Adipose tissue (tissue), 3 donors: ENCODE data around the gene NCSTN. TPM values are rescaled to one million over a fixed set of nuclear protein-coding genes. Genes with fewer than 3 reads are reported as not detected.
"Not testable (repeated sequence)": the region's sequence is repeated elsewhere in the genome, so short reads cannot be mapped to it uniquely, and the experiment has no call there.

Experiments
- H3K27ac ChIP-seq: one replicate; pipeline ENCODE4 v1.5.1; 2013; ENCODE audit warnings: low read depth, low read length
- WGBS, 3 donors: extraction: QIAGEN DNeasy Blood & Tissue Kit; methylation state at CpG; one replicate each; pipeline ENCODE4 v1.1.7; 2013; 5-methylcytosine and 5-hydroxymethylcytosine counted together
- polyA plus RNA-seq, 3 donors: library from polyadenylated mRNA; stranded (reverse); fragments of 200-250 nt; gene quantifications; one replicate each; pipeline ENCODE4 v1.2.3, GENCODE V29; 2013
- donor health status: healthy with polysubstance abuse.
- donor health status: Bipolar disorder and iron deficiency.
- donor health status: healthy.

NCSTN gene
- polyA plus RNA-seq, 3 donors = 31.7 to 63.2 (median 45.5) TPM

DNA sequence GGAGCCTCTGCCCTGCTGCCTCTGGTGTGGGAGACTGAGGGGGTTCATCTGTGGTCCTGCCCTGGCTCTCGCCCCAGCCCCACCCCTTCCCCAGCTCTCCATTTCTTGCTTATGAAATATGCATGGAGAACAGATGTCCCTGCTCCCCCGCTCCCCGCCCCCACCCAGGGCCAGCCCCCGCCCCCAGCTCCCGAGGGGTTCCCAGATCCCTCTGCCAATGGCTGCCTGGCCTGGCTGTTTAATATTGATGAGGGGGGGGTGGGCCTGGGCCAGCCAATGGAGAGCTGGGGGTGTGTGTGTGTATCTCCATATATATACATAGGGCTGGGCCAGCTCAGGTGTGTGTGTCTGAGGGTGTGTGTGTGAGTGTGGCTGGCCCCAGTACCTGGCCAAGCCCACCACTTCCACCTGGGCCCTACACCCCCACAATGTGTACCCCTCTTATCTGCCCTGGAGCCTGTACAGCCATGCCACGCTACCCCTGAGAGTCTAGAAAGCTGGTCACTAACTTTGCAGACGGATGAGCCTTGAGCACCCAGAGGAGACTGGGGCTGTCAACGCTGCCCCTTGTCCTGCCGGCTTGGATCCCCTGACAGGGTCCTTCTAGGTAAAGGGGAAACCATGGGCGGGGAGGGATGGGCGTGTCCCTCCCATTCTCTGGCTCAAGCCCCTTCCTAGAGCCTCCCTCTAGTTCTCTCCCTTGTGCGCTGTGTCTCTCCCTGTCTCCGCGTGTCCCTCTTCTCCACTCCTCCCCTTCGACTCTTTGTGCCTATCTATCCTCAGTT, 23.7 kb downstream of the NCSTN start, which contains the start of gene NHLH1:
Gene NHLH1, plus strand, starts transcription at position 341 of the 785 bp plus-strand sequence. CDS start 3,661 bp downstream, outside the sequence.
- H3K27ac ChIP-seq = no peak within 1 kb of the TSS
- WGBS, 3 donors = 65 to 69% (median 65%) methylated on average over 12 to 15 of the region's 15 CpGs

GRCh38 chr1:160367516-160367900, 24.3 kb downstream of the NCSTN start:
- 30 to 53% (median 40%) methylated on average over 4 of the region's 4 CpGs for whole genome bisulfite sequencing, 3 donors
- H3K27ac ChIP-seq = no peak overlapping the region

- WGBS, 3 donors = 79 to 85% (median 84%) methylated on average over 4 of the region's 4 CpGs
- H3K27ac ChIP-seq = no peak overlapping the region
Measured at GRCh38 chr1:160367934-160368923, 25.0 kb downstream of the NCSTN start.

GRCh38 chr1:160369087-160369486, 25.9 kb downstream of the NCSTN start:
- 76 to 80% (median 77%) methylated on average over 1 of the region's 1 CpG for WGBS, 3 donors
- no peak overlapping the region for H3K27ac ChIP-seq

DNA sequence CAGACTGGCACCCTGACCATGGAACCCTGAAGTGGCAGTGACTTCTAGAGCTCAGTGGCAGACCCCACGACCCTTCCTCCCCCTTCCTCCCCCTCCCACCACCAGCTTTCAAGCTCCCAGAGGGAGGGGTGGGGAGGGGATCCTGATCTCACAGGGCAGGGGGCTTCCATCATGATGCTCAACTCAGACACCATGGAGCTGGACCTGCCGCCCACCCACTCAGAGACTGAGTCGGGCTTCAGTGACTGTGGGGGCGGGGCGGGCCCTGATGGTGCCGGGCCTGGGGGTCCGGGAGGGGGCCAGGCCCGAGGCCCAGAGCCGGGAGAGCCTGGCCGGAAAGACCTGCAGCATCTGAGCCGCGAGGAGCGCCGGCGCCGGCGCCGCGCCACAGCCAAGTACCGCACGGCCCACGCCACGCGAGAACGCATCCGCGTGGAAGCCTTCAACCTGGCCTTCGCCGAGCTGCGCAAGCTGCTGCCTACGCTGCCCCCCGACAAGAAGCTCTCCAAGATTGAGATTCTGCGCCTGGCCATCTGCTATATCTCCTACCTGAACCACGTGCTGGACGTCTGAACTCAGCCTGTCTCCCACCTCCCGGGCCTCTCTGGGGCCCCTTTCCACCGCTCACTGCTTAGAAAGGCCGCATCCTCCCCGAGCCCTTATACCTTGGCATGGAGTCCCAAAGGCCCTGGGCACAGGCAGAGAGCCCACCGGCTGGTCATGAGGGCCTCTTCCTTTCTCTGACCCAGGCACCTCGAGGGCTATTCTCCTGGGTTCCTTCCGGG, 27.6 kb downstream of the NCSTN start:
- WGBS, 3 donors = 72 to 78% (median 76%) methylated on average over 38 to 42 of the region's 42 CpGs
- H3K27ac ChIP-seq = no peak overlapping the region

DNA sequence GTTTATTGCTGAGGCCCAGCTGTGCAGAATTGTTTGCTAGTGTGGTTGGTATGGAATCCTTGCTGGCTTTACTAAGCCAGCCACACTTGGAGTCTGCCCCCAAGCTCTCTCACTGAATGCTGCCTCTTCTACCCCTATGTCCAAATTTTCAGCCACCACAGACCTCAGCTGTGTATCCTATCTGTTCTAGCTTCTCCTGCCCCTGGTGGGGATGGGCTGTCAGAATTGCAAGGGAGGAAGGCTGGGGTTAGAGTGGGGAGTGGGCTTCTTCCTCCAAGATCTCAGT, 28.1 kb downstream of the NCSTN start:
- no peak overlapping the region for H3K27ac ChIP-seq

DNA sequence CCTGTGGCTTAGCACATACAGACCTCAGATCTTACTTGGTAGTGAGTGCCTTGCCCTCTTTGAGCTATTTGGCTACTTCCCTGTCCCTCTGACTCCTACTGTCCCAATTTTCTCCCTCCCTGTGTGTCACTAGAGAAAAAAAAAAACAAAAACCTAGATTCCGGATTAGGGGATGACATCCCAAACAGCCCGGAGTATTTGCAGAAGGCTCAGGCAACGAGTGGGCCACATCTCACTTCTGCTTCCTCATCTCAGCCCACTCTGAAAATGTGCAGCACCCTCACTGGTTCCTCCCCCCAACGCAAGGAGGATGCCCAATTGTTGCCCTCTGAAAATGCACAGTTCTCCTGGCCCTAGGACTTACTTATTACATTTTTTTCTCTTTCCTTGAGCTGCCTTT, 28.6 kb downstream of the NCSTN start:
- WGBS, 3 donors = 65 to 91% (median 74%) methylated on average over 4 of the region's 4 CpGs
- no peak overlapping the region for H3K27ac ChIP-seq

DNA sequence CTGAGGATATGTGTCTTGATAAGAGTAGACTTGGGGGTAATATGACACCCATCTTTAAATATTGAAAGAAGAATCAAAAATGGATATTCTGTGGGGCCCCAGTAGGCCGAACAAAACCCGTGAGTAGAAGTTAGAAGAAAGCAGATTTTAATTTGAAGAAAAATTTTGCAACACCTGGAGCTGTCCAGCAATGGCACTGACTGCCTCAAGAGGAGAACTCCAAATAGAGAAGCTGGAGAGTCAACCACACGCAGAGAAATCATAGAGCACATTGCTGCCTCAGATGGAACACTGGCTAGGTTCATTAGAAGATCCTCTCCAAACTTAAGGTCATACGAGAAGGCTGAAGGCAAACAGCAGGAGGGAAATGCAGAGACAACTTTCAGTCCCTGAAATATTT, 30.5 kb downstream of the NCSTN start:
- no peak overlapping the region for H3K27ac ChIP-seq
- WGBS, 3 donors = 70 to 84% (median 76%) methylated on average over 4 of the region's 4 CpGs

DNA sequence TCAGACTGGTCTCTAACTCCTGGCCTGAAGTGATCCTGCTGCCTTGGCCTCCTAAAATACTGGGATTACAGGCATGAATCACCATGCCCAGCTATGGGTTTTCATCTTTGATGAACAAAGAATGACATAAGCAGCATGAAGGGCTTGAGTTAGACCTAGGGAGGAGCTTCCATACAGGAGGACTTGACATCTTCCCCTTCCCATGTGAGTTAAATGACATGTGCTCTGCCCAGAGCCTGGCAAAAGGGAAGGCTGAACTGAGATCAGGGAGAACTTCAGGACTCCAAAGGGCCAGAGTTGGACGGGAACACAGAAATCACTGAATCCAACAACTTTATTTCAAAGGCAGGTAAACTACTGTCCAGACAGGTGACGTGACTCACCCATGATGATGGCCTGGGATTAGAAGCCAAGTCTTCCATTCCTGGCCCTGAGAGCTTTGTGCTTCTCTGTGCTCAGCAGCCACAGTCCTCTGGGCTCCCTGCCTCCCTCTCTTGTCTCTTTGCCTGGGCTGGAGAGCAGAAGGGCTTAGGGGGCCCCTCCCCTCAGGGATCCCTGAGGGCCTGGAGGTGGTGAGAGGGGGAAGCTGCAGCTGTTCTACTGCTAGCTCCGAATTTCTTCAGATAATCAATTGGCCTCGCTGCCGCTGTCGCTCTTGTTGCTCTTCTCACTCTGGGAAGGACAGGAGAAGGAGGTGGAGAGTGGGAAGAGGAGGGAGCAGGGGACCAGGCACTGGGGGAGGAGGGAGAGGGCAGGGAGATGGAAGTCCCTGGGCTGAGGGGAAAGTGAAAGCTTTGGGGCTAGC, 31.3 kb downstream of the NCSTN start:
- no peak overlapping the region for H3K27ac ChIP-seq
- 41 to 66% (median 54%) methylated on average over 6 of the region's 6 CpGs for WGBS, 3 donors

DNA sequence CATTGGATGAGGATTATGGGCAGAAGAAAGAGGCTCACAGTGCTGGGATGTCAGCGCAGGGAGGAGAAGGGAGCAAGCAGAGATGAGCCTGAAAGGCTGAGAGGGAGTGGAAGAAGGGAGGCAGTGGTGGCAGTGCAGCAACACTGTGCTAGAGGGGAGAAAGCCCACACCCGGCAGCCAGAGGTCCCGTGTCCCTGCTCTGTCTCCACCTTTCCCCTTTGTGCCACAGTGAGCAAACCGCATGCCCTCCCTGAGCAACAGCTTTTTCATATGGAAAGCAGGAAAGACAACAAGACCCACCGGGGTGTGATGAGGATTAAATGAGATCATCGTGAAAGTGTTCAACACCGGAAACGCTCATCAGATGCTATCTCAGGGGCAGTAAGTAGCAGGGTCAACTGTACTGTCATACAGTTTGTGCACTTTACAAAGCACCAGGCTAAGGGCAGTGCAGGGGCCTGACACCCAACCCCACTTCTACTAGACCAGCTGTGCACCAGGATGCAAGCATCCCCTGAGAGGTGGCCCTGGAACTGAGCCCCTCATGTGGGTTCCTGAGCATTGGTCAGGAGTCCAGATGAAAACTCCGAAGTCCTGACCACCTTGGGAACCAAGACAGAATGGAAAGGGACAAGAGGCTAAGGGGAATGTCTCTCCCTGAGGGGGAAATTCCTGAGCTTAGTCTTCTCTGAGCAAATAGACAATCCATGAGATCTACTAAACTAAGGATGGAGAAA, 32.8 kb downstream of the NCSTN start:
- 10 to 39% (median 20%) methylated on average over 9 of the region's 9 CpGs for WGBS, 3 donors
- H3K27ac ChIP-seq = peak overlapping the region; percentile 81

DNA sequence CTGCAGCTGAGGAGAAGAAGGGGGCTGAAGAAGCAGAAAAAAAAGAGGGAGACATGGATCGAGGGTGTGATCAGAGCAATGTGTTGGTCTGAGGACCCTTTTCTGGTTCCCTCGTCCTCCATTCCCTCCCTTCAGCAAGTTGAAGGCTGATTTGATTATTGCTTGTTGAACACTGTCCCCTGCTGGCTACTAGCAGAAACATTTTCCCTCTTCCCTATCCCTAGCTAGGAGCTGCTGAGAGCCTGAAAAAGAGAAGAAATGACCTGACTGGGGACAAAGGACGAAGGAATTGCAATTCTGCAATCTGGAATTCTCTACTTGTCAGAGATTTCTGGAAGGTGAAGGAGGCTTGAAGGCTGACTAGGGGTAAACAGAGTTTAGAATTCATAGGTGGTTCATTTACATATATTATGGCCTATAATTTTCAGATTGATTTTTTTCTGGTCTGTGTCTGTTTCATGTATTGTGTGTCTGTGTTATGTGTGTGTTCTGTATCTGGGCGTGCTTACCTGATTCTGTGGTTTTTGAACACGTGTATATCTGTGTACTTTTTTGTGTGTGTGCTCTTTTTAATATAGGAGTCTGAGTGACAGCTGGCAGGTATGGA, 33.4 kb downstream of the NCSTN start:
- no peak overlapping the region for H3K27ac ChIP-seq
- WGBS, 3 donors = 12 to 19% (median 14%) methylated on average over 5 of the region's 5 CpGs

DNA sequence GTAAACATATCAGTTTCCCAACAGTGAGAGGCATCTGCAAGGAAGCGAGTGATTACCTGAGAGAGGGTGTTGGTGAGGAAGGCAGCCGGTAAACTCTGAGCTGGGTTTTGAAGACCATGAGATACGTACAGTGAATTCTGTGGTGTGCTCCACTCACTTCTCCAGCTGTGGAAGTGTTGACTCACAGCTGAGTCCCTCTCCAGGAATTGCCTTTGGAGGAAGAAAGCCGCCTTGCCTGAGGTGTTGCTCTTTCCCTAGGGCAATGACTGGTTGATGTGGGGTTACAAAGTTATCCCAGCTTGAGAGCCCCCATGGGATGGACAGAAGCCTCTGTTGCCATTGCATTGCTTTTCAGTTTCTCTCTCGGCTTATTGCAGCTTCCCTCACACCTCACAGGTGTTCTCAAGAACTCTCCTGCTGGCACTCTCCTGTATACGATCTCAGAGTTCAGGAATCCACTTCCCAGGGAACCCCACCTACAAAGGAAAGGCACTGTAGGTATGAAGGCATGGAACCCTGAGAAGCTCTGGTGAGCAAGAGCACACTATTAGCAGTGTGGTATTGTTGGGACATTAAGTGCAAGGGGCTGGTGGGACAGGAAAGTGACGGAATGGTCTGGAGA, 34.5 kb downstream of the NCSTN start:
- 70 to 78% (median 77%) methylated on average over 7 of the region's 7 CpGs for WGBS, 3 donors

DNA sequence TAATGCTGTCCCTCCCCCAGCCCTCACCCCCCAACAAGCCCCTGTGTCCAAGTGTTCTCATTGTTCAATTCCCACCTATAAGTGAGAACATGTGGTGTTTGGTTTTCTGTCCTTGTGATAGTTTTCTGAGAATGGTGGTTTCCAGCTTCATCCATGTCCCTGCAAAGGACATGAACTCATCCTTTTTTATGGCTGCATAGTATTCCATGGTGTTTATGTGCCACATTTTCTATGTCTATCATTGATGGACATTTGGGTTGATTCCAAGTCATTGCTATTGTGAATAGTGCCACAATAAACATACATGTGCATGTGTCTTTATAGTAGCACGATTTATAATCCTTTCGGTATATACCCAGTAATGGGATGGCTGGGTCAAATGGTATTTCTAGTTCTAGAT, 41.6 kb downstream of the NCSTN start:
- 95 to 100% (median 96%) methylated on average over 2 of the region's 2 CpGs for WGBS, 3 donors
- not testable (repeated sequence) for H3K27ac ChIP-seq

More for the DNA sequence above, 34.5 kb downstream of the NCSTN start:
- no peak overlapping the region for H3K27ac ChIP-seq

DNA sequence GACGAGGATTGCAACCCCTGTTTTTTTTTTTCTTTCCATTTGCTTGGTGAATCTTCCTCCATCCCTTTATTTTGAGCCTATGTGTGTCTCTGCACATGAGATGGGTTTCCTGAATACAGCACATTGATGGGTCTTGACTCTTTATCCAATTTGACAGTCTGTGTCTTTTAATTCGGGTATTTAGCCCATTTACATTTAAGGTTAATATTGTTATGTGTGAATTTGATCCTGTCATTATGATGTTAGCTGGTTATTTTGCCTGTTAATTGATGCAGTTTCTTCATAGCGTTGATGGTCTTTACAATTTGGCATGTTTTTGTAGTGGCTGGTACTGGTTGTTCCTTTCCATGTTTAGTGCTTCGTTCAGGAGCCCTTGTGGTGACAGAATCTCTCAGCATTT, 45.2 kb downstream of the NCSTN start:
- H3K27ac ChIP-seq = not testable (repeated sequence)
- WGBS, 3 donors = 53 to 80% (median 70%) methylated on average over 3 to 4 of the region's 4 CpGs

DNA sequence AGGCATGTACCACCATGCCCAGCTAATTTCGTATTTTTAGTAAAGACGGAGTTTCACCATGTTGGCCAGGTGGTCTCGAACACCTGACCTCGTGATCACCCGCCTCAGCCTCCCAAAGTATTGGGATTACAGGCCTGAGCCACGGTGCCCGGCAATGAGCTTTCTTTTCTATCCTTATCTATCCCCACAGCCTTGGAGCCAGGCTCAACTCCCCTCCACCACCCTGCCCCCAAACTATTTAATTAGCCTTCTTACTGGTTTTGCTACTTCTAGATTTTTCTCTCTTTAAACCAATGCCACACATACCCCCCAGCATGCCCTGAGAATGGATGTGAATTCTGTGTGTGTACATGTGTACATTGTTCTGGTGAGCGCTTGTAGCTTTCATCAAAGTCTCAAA, 51.5 kb downstream of the NCSTN start:
- WGBS, 3 donors = 91 to 94% (median 91%) methylated on average over 8 of the region's 8 CpGs
- no peak overlapping the region for H3K27ac ChIP-seq

- no peak overlapping the region for H3K27ac ChIP-seq
- WGBS, 3 donors = 65 to 89% (median 73%) methylated on average over 1 of the region's 1 CpG
Measured at GRCh38 chr1:160397651-160398050, 54.5 kb downstream of the NCSTN start.

- WGBS, 3 donors = 78 to 83% (median 82%) methylated on average over 4 of the region's 4 CpGs
- H3K27ac ChIP-seq = no peak overlapping the region
Measured at GRCh38 chr1:160398823-160399222, 55.6 kb downstream of the NCSTN start.
